Measurements from ENCODE around the gene ZDHHC1.

The ZDHHC1 gene

GRCh38 chr16:67350324-67350723 is 66.0 kb downstream of the ZDHHC1 start:
- no peak for DNase-seq

DNA sequence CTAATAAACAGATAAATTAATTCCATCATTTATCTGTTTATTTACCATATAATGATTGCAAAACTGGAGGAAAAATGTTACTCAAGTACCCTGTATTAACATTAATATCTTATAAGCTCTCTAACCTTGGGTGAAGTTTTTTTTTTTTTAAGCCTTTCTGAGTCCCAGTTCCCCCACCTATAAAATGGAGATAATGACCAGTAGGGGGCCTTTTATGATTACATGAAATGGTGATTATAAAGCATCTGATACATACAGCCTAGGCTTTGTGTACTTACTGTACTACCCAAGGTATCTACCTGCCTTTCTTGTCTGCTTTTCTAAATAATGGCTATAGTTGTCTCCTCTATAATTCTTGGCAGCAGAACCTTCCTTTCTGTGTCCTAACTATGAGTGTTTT is 67.1 kb downstream of the ZDHHC1 start:
- peak in 1 of 2 experiments; percentile 14 for DNase-seq

GRCh38 chr16:67346341-67346740 is 69.9 kb downstream of the ZDHHC1 start:
- no peak for DNase-seq

DNA sequence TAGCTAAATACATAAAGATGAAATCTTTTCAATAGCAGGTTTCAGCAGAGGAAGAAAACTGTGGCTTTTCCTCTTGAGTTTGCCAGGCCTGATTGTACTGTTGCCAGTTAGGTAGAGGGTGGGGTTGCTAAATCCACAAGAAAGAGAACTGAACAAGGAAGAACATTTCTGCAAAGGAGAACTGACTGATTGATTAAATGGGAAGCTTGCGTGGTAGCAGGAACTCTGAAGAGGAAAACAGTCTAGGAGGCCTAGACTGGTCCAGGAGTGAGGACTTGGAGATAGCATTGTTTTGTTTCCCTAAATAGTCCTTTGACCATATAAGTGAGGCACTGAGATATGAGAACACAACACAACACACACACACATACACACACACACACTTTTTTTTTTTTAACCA is 70.9 kb downstream of the ZDHHC1 start:
- DNase-seq: no peak

Measured in NCI-H1930 (cell line).